ENCODE data around the gene FLRT2.

Gene FLRT2, protein sequence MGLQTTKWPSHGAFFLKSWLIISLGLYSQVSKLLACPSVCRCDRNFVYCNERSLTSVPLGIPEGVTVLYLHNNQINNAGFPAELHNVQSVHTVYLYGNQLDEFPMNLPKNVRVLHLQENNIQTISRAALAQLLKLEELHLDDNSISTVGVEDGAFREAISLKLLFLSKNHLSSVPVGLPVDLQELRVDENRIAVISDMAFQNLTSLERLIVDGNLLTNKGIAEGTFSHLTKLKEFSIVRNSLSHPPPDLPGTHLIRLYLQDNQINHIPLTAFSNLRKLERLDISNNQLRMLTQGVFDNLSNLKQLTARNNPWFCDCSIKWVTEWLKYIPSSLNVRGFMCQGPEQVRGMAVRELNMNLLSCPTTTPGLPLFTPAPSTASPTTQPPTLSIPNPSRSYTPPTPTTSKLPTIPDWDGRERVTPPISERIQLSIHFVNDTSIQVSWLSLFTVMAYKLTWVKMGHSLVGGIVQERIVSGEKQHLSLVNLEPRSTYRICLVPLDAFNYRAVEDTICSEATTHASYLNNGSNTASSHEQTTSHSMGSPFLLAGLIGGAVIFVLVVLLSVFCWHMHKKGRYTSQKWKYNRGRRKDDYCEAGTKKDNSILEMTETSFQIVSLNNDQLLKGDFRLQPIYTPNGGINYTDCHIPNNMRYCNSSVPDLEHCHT

GRCh38 chr14:85529803-85530574 lies at the start of gene FLRT2:
TSS of gene FLRT2 (plus strand) at chr14:85530144. CDS start at chr14:85621515, 91,371 bp downstream.
- no peak for DNase-seq (ENCODE audit: low read depth in 1 of 2, low spot score in 1 of 2)

- no peak for DNase-seq (ENCODE audit: low read depth in 1 of 2, low spot score in 1 of 2)
These were observed 48.5 kb upstream of the FLRT2 start for GRCh38 chr14:85481471-85481870.

GRCh38 chr14:85482552-85482951 lies 47.4 kb upstream of the FLRT2 start:
- DNase-seq (ENCODE audit: low read depth in 1 of 2, low spot score in 1 of 2): no peak

DNA sequence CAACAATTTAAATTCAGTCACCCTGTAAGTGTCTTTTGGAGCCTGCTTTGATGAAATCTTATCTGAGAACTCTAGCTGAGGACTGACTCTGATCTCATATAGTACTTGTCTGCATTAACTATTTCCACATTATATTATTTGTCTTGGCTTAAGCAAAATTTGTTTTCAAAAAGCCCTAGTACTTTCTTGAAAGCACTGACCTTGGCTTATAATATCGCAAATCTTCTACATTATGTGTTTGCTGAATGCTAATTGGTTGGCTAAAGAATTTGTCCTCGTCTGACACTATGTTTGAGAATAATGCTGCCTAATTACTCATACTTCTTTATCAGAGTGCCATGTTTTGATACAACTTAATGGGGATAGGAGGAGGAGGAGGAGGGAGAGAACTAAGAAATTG lies 46.9 kb upstream of the FLRT2 start:
- no peak for DNase-seq (ENCODE audit: low read depth in 1 of 2, low spot score in 1 of 2)

DNA sequence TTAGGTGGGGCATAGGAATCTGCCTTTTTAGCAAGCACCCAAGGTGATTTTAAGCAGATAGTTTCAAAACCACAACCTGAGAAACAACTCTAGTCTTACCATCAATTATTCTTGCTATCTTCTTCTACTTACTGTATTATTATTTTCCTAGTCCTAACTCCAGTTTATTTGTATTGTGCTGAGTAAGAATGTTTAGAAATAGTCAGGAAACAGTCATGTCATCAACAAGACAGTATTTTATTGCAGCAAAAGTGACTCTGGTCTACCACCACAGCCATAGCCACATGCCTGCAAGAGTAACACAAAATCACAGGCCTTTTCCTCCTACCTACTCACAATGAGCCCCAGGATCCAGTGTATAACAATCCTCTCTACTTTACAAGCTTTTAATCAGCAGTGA lies 46.3 kb upstream of the FLRT2 start:
- no peak for DNase-seq (ENCODE audit: low read depth in 1 of 2, low spot score in 1 of 2)

DNA sequence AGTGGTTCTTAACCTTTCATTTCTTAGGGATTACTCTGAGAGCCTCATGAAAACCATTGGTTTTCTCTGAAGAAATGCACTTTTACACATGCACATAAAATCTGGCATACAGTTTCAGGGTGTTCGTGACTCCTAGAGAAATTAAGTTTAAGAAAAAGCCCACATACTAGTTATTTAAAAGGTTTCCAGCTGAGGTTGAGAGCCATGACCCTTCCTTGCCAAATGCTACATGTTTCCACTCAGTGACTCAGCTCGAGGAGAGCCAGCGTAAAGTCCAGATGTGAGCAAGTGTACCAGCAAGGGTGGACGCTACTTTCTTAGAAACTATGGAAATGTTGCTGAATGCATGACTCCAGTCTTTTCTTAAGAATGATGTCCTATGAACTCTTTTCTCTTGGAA lies 42.7 kb upstream of the FLRT2 start:
- DNase-seq (ENCODE audit: low read depth in 1 of 2, low spot score in 1 of 2): no peak

DNA sequence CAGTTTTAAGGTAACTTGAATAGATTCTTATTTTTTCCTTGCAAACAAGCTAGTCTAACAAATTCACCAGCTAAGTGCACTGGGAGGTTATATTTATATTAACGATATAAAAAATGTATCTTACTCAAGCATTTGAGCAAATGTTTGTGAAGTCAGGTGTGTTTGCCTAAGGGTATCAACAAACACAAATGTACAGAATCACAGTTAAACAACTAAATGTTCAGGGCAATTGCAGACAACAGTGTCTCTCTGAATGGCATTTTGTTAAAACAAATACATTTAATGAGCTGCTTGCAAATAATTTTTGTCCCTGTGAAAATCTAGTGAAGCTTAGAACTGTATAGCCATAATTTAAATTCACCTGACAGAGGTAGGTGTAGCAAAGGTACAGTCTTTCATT lies 28.2 kb upstream of the FLRT2 start:
- no peak for DNase-seq (ENCODE audit: low read depth in 1 of 2, low spot score in 1 of 2)

- no peak for DNase-seq (ENCODE audit: low read depth in 1 of 2, low spot score in 1 of 2)
These were observed 21.1 kb upstream of the FLRT2 start for GRCh38 chr14:85508863-85509262.

DNA sequence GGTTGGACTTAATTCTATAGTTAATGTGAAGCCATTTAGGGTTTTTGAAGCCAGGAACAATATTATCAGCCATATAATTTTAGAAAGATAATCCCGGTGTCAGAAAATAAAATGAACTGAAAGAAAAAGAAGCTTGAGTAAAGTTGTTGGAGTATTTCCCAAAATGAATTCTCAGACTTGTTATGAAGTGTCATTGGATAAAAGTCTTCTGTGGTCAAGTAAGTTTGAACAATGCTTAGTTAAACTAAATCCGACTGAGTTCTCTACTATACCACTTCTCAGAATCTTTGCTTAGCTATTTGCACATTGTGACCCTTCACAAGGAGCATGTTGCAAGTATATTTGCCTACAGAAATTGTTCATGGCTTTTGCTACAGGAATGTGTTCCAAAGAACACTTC lies 17.5 kb upstream of the FLRT2 start:
- DNase-seq (ENCODE audit: low read depth in 1 of 2, low spot score in 1 of 2): no peak

DNA sequence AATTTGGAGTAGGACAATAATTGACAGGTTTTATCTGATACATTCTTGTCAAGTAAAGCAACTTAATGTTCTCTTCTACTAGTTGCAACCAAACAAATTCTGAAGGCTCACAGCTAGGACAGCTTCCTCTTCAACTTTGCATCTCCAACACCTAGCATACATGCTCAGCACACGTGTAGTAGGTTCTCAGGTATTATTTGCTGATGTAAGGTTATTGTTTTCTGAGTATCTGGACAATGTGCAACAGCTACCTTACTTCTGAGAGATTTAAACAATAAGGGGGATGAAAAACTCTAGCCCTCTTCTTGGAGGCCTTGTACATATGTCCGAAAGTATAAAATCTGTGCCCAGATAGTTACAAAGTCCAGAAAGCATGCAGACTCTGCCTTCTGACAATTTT lies 15.5 kb upstream of the FLRT2 start:
- DNase-seq (ENCODE audit: low read depth in 1 of 2, low spot score in 1 of 2): no peak

- no peak for DNase-seq (ENCODE audit: low read depth in 1 of 2, low spot score in 1 of 2)
These were observed 13.5 kb upstream of the FLRT2 start for GRCh38 chr14:85516239-85517113.

DNA sequence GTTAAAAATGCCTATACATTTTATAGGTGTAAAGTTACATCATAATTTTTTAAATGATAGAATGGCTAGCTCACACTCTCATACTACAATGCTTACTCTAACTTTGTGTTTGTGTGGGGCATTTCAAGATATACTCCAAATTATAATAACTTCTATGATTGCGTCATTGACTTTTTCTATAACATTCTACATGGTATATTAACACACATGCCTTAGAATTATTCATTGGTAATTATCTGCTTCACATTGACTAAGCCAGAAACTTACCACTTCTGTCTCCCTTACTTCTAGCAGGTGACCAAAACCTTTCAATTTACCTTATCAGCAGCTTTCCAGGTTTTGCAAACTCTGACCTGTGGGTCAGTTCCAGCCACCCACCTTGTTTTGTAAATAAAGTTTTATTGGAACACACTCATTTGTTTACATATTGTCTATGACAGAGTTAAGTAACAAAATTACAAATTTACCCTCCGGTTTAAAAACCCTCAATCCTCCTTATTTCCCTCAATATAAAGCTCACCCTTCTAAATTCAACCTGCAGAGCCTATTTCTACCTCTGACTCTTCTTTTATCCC lies 12.7 kb upstream of the FLRT2 start:
- DNase-seq (ENCODE audit: low read depth in 1 of 2, low spot score in 1 of 2): no peak

DNA sequence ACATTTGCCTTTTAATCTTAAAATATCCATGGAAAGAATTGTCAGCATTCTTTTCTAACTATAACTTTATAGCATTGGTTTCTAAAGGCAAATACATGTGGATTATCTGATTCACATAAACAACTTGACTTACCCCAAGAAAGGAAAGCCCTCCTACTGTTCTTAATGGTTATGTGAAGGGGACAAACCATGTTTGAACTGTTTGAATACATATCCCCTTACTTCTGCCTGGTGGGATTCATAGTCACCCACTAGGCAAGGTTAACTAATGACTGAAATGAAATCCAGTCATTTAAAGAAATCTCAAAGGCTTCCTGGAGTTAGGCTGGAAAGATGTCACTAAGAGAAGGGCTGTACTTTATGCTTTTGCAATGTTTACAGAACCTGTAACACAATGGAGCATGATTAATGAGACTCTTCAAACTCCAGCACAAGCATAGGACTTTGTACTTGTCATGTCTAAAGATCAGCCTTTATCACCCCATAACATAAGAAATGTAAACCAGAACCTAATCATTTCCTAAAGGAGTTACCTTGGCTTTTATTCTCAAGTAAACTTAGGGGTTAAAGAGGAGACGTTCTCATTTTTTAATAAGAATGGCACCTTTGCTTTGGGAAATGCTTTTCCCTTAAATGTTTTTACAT lies 10.2 kb upstream of the FLRT2 start:
- no peak for DNase-seq (ENCODE audit: low read depth in 1 of 2, low spot score in 1 of 2)

GRCh38 chr14:85520581-85520980 lies 9.4 kb upstream of the FLRT2 start:
- DNase-seq (ENCODE audit: low read depth in 1 of 2, low spot score in 1 of 2): no peak

DNA sequence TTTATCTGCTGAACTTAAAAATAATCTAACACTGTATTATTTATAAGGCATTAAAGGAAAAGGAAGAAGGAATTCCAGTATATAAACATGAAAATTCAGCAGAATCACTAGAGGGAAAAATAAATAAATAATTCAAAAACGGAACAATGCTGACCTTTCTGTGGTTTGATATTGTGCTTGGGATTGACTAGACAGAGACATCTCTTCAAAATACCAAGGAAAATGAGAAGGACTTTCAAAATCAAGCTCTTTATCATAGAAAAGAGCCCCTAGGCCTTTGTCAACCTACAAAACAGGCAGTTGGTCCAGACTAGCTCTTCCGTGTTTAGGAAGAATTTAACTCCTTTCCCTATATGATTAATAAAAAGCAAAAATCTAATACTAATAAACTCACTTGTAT lies 6.3 kb upstream of the FLRT2 start:
- DNase-seq (ENCODE audit: low read depth in 1 of 2, low spot score in 1 of 2): no peak

GRCh38 chr14:85527006-85527405 lies 2.9 kb upstream of the FLRT2 start:
- no peak for DNase-seq (ENCODE audit: low read depth in 1 of 2, low spot score in 1 of 2)

DNA sequence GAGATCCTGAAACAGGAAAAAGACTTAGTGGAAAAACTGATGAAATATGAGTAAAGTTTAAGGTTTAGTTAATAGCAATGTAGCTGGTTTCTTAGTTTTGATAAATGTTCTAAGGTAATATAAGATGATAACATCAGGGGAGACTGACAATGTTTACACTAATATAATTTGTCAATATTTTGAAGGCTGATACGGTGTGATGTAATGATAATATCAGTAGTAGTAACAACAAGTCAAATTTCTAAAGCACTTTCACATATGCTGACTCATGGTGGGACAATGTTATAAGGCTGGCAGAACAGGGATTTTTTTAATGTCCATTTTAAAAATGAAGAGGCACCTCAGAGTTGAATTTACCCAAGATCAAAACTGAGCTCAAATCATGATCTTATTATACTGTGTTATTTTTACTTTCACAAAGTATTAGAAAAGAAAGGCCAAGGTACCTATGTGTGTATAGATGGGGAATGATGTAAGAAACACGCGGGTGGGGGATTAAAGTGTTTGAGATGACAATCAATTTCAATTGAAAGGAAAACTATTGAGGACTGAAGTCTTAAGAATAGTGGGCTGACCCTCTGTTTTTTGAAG lies 2.4 kb upstream of the FLRT2 start:
- DNase-seq (ENCODE audit: low read depth in 1 of 2, low spot score in 1 of 2): no peak

- DNase-seq (ENCODE audit: low read depth in 1 of 2, low spot score in 1 of 2): no peak
These were observed 1.7 kb upstream of the FLRT2 start for GRCh38 chr14:85528080-85528896.
